ENCODE measurements around the gene RSU1. TPM values are rescaled to one million over a fixed set of nuclear protein-coding genes. Genes with fewer than 3 reads are reported as not detected.
"Not testable (repeated sequence)": the region's sequence is repeated elsewhere in the genome, so short reads cannot be mapped to it uniquely, and the experiment has no call there.

RSU1 gene
- total RNA-seq, 1 experiment from 2014 or later = 134 TPM

DNA sequence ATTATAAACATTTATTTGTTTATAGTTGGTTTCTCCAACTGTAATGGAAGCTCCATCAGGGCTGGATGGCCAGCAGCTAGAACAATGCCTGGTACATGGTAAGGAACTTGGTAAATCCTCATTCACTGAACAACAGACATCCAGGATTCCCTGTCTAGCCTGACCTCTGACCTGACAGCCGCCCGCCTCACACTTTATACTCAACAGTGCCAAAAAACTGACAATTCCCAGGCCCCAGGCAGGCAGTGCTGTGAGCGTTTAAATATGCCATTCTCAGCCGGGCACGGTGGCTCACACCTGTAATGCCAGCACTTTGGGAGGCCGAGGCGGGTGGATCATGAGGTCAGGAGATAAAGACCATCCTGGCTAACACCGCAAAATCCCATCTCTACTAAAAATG is 55.9 kb downstream of the RSU1 start:
- no peaks in the 10 kb centered on the region for H3K27me3 ChIP-seq (replicated peaks)
- H3K9me3 ChIP-seq (replicated peaks) = no peaks in the 10 kb centered on the region
- no peak for DNase-seq (ENCODE audit: low read depth in 1 of 2, low spot score in 2 of 2)
- peaks cover 5% of the 10 kb centered on the region; the same call in 1 of the 2 replicates for H3K4me1 ChIP-seq (replicated peaks)
- H3K4me3 ChIP-seq = no peak overlapping the region
- H3K27ac ChIP-seq = no peak overlapping the region
- H3K36me3 ChIP-seq = peaks cover 3% of the 10 kb centered on the region; the same call in 1 of the 2 replicates

- no peaks in the 10 kb centered on the region for H3K27me3 ChIP-seq (replicated peaks)
- peaks cover 5% of the 10 kb centered on the region; the same call in 1 of the 2 replicates for H3K4me1 ChIP-seq (replicated peaks)
- peaks cover 2% of the 10 kb centered on the region for H3K36me3 ChIP-seq
- H3K27ac ChIP-seq = no peak overlapping the region
- no peak overlapping the region for H3K4me3 ChIP-seq
- no peaks in the 10 kb centered on the region for H3K9me3 ChIP-seq (replicated peaks)
- no peak for DNase-seq (ENCODE audit: low read depth in 1 of 2, low spot score in 2 of 2)
These were observed 60.5 kb downstream of the RSU1 start for GRCh38 chr10:16756561-16757221.

DNA sequence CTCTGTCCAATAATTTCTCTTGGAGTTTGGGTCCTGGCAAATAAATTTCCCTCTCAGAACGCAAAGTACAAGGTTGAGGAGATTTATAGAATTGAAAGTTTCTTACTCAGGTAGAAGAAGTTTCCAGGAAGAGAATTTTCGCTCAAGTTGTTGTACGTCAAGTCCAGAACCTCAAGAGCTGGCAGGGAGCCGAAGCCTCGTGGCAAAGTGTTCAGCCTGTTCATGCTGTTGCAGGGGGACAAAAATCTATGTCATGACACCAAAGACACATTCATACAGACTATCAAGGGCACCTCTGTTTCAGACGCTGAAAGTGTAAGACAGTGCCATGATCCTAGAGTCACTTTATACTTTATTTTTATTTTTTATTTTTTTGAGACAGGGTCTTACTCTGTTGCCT is 62.5 kb downstream of the RSU1 start:
- Histone ChIP-seq H3K27me3 (replicated peaks) (no peaks in the 10 kb centered on the region), H3K9me3 (replicated peaks) (no peaks in the 10 kb centered on the region), H3K27ac (no peak overlapping the region), H3K4me3 (no peak overlapping the region), H3K4me1 (replicated peaks) (no peaks in the 10 kb centered on the region), H3K36me3 (peaks cover 10% of the 10 kb centered on the region; the same call in 1 of the 2 replicates)
- DNase-seq (ENCODE audit: low read depth in 1 of 2, low spot score in 2 of 2) = no peak

DNA sequence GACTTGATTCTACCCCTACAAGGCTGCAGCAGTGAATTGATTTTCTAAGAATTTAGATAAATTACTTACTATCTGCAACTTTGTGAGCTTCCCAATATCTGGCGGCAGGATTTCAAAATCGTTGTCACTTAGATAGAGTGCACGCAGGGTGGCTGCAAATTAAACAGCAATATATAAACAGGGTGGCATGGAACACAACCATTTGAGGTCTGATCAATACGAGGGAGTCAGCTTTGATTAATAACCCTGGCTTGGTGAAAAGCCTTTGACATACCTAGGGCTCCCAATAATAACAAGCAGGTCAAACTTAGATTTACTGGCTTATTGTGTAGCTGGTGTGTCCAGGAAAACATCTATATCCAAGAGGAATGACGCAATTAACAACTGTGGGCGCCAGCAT is 64.4 kb downstream of the RSU1 start:
- H3K4me1 ChIP-seq (replicated peaks); H3K27ac ChIP-seq; H3K27me3 ChIP-seq (replicated peaks); DNase-seq (ENCODE audit: low read depth in 1 of 2, low spot score in 2 of 2); H3K9me3 ChIP-seq (replicated peaks); H3K4me3 ChIP-seq: not testable (repeated sequence)
- peaks cover 17% of the 10 kb centered on the region; the same call in 1 of the 2 replicates for H3K36me3 ChIP-seq

DNA sequence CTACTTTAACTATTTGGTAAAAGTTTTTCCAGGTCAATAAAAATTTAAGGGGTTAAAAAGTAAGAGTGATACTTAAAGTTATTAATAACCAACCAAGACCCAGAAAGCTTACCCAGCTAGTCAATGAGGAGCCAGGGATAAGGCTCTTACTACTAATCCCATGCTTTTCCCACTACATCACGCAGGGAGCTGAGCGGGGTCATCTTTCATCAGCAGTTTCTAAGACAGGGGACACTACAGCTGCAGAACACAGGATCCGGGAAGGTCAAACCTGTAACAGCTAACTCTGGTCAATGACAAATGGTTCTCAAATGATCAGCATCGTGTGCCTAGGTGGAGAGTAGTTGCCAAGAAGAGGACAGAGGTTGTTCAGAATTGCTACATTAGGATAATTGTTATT is 65.1 kb downstream of the RSU1 start:
- H3K36me3 ChIP-seq = peaks cover 17% of the 10 kb centered on the region; the same call in 1 of the 2 replicates
- no peaks in the 10 kb centered on the region for H3K4me1 ChIP-seq (replicated peaks)
- H3K27ac ChIP-seq = no peak overlapping the region
- H3K4me3 ChIP-seq = no peak overlapping the region
- no peak for DNase-seq (ENCODE audit: low read depth in 1 of 2, low spot score in 2 of 2)
- no peaks in the 10 kb centered on the region for H3K27me3 ChIP-seq (replicated peaks)
- H3K9me3 ChIP-seq (replicated peaks) = no peaks in the 10 kb centered on the region

GRCh38 chr10:16751244-16751643 is 66.0 kb downstream of the RSU1 start:
- DNase-seq (ENCODE audit: low read depth in 1 of 2, low spot score in 2 of 2) = no peak
- no peak overlapping the region for H3K27ac ChIP-seq
- H3K36me3 ChIP-seq = peaks cover 17% of the 10 kb centered on the region
- H3K27me3 ChIP-seq (replicated peaks) = no peaks in the 10 kb centered on the region
- no peaks in the 10 kb centered on the region for H3K9me3 ChIP-seq (replicated peaks)
- no peaks in the 10 kb centered on the region for H3K4me1 ChIP-seq (replicated peaks)
- no peak overlapping the region for H3K4me3 ChIP-seq

GRCh38 chr10:16750461-16750860 is 66.8 kb downstream of the RSU1 start:
- no peak overlapping the region for H3K4me3 ChIP-seq
- no peaks in the 10 kb centered on the region for H3K4me1 ChIP-seq (replicated peaks)
- DNase-seq (ENCODE audit: low read depth in 1 of 2, low spot score in 2 of 2) = no peak
- no peak overlapping the region for H3K27ac ChIP-seq
- H3K9me3 ChIP-seq (replicated peaks) = no peaks in the 10 kb centered on the region
- no peaks in the 10 kb centered on the region for H3K27me3 ChIP-seq (replicated peaks)
- peaks cover 17% of the 10 kb centered on the region for H3K36me3 ChIP-seq

- no peaks in the 10 kb centered on the region for H3K27me3 ChIP-seq (replicated peaks)
- no peak overlapping the region for H3K4me3 ChIP-seq
- H3K9me3 ChIP-seq (replicated peaks) = no peaks in the 10 kb centered on the region
- H3K27ac ChIP-seq = no peak overlapping the region
- no peak for DNase-seq (ENCODE audit: low read depth in 1 of 2, low spot score in 2 of 2)
- peaks cover 17% of the 10 kb centered on the region for H3K36me3 ChIP-seq
- H3K4me1 ChIP-seq (replicated peaks) = no peaks in the 10 kb centered on the region
These were observed 68.5 kb downstream of the RSU1 start for GRCh38 chr10:16748749-16749148.

- no peaks in the 10 kb centered on the region for H3K4me1 ChIP-seq (replicated peaks)
- H3K27ac ChIP-seq = no peak overlapping the region
- H3K4me3 ChIP-seq = no peak overlapping the region
- no peaks in the 10 kb centered on the region for H3K9me3 ChIP-seq (replicated peaks)
- H3K27me3 ChIP-seq (replicated peaks) = no peaks in the 10 kb centered on the region
- H3K36me3 ChIP-seq = peaks cover 14% of the 10 kb centered on the region
- DNase-seq (ENCODE audit: low read depth in 1 of 2, low spot score in 2 of 2) = no peak
These were observed 70.4 kb downstream of the RSU1 start for GRCh38 chr10:16746856-16747255.

- no peak for DNase-seq (ENCODE audit: low read depth in 1 of 2, low spot score in 2 of 2)
- no peak overlapping the region for H3K27ac ChIP-seq
- H3K9me3 ChIP-seq (replicated peaks) = no peaks in the 10 kb centered on the region
- peaks cover 9% of the 10 kb centered on the region for H3K36me3 ChIP-seq
- H3K4me1 ChIP-seq (replicated peaks) = no peaks in the 10 kb centered on the region
- no peak overlapping the region for H3K4me3 ChIP-seq
- H3K27me3 ChIP-seq (replicated peaks) = no peaks in the 10 kb centered on the region
These were observed 72.2 kb downstream of the RSU1 start for GRCh38 chr10:16745061-16745460.

DNA sequence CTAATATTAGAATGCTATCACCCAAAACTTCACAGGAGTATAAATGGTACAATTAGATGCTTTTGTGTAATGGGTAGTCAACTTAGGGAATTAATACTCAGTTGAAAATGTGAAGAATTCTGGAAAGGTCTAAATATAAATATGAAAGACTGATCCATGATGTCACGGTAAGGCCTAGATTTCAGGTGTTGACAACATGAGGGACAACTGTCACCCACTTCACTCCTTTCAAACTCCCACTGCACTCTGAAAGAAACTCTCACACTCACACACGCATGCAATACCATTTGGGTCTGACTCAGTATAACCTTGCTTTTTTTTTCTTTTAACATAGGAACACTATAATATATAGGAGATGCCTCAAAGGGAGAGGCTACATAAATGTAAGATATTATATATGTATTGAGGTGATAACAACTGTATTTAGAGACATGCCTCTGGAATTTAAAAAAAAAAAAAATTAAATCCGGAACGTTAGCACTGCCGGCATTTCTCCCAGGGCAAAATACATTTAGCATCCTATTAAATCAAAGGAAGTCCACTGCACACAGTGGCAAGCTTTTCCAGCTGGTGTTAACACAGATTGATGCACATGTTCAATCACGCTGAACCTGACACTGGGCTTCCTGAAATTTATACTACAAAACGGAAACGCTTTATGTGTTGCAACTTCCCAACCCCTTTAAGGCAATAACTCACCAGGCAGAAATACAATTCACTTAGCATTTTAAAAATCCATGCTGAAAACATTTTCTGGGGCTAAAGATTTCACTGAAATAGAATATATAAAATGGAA is 74.9 kb downstream of the RSU1 start:
- no peak for DNase-seq (ENCODE audit: low read depth in 1 of 2, low spot score in 2 of 2)
- H3K27me3 ChIP-seq (replicated peaks) = no peaks in the 10 kb centered on the region
- no peaks in the 10 kb centered on the region for H3K9me3 ChIP-seq (replicated peaks)
- H3K36me3 ChIP-seq = no peaks in the 10 kb centered on the region; the same call in 1 of the 2 replicates
- H3K4me1 ChIP-seq (replicated peaks) = no peaks in the 10 kb centered on the region
- H3K4me3 ChIP-seq = no peak overlapping the region
- no peak overlapping the region for H3K27ac ChIP-seq

DNA sequence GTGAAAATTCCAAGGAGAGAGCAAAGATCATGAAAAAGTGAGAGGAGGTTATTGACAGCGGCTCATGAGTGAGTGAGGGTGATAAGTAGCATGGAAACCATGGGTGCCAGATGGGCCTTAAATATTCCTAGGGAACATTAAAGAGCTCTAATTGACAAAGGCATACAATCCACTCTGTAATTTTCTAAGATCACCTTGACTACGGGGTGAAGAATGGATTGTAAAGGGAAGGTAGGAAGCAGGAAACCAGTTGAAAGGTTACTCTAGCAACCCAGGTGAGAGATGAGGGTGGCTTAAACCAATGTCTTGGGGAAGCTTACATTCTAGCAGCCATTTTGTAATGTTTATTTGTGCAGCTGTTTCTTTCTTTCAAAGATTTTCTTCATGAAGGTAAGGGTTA is 75.7 kb downstream of the RSU1 start:
- Histone ChIP-seq H3K27ac (no peak overlapping the region), H3K9me3 (replicated peaks) (no peaks in the 10 kb centered on the region)
- DNase-seq (ENCODE audit: low read depth in 1 of 2, low spot score in 2 of 2) = no peak

DNA sequence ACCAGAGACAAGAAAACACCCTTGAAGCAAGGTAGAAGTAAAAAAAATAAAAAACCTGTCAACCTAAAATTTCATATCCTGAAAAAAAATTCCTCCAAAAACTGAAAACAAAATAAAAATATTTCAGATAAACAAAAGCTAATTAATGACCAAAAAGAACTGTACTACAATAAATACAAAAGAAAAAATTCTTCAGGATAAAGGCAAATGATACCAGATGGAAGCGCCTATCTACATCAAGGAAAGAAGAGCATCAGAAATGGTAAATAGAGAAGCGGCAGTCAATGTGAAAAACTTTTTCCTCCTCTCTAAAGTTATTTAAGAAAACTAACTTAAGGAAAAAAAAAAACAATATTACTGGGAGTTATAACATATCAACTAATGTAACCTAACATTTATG is 79.8 kb downstream of the RSU1 start:
- DNase-seq (ENCODE audit: low read depth in 1 of 2, low spot score in 2 of 2) = no peak
- no peak overlapping the region for H3K27ac ChIP-seq
- no peak overlapping the region for H3K4me3 ChIP-seq
- H3K9me3 ChIP-seq (replicated peaks) = no peaks in the 10 kb centered on the region
- H3K27me3 ChIP-seq (replicated peaks) = no peaks in the 10 kb centered on the region
- H3K36me3 ChIP-seq = no peaks in the 10 kb centered on the region
- H3K4me1 ChIP-seq (replicated peaks) = no peaks in the 10 kb centered on the region

More for the DNA sequence above, 75.7 kb downstream of the RSU1 start:
- H3K36me3 ChIP-seq = no peaks in the 10 kb centered on the region; the same call in 1 of the 2 replicates
- no peak overlapping the region for H3K4me3 ChIP-seq
- no peaks in the 10 kb centered on the region for H3K27me3 ChIP-seq (replicated peaks)
- H3K4me1 ChIP-seq (replicated peaks) = no peaks in the 10 kb centered on the region

DNA sequence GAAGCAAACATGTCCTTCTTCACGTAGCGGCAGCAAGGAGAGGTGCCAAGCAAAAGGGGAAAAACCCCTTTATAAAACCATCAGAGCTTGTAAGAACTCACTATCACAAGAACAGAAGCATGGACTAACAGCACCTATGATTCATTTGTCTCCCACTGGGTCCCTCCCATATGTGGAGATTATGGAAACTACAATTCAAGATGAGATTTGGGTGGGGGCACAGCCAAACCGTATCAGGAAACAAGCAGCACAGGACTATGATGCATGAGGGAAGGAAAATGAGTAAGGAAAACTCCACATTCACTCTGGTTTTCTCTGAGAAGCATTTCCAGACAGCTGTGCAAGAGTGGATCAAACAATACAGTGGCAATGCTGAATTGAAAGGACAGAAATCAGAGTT is 81.6 kb downstream of the RSU1 start:
- H3K4me3 ChIP-seq = no peak overlapping the region
- H3K27ac ChIP-seq = no peak overlapping the region
- H3K36me3 ChIP-seq = no peaks in the 10 kb centered on the region
- H3K27me3 ChIP-seq (replicated peaks) = no peaks in the 10 kb centered on the region
- no peaks in the 10 kb centered on the region for H3K4me1 ChIP-seq (replicated peaks)
- no peaks in the 10 kb centered on the region for H3K9me3 ChIP-seq (replicated peaks)
- no peak for DNase-seq (ENCODE audit: low read depth in 1 of 2, low spot score in 2 of 2)

Measured in SJSA1 (cell line).